Activated CD4-positive, alpha-beta T cell treated with anti-CD3 and anti-CD28 coated beads for 4 hours (primary cell): ENCODE measurements around the gene TBX15.

Experiments
- DNase-seq, 2 donors: peaks; one replicate each; pipeline ENCODE4 v3.0.0-alpha.2; 2020

Gene TBX15

GRCh38 chr1:118988186-118989005 is at the start of gene TBX15:
Gene TBX15, minus strand, starts transcription at chr1:118988343. Its CDS starts 548 bp downstream, at chr1:118987795.
- DNase-seq: no peak

GRCh38 chr1:119034359-119034758 is 46.2 kb upstream of the TBX15 start:
- no peak for DNase-seq

- DNase-seq: no peak
These were observed 44.8 kb upstream of the TBX15 start for GRCh38 chr1:119032986-119033385.

- DNase-seq: no peak
These were observed 39.6 kb upstream of the TBX15 start for GRCh38 chr1:119027759-119028158.

- no peak for DNase-seq
These were observed 38.8 kb upstream of the TBX15 start for GRCh38 chr1:119026956-119027355.

GRCh38 chr1:119015547-119015946 is 27.4 kb upstream of the TBX15 start:
- DNase-seq: no peak

GRCh38 chr1:119012383-119012782 is 24.2 kb upstream of the TBX15 start:
- no peak for DNase-seq

GRCh38 chr1:119011706-119012105 is 23.6 kb upstream of the TBX15 start:
- no peak for DNase-seq

GRCh38 chr1:119011116-119011515 is 23.0 kb upstream of the TBX15 start:
- DNase-seq: no peak

GRCh38 chr1:119010201-119010600 is 22.1 kb upstream of the TBX15 start:
- no peak for DNase-seq

- DNase-seq: no peak
These were observed 21.1 kb upstream of the TBX15 start for GRCh38 chr1:119009312-119009655.

- DNase-seq: no peak
These were observed 20.6 kb upstream of the TBX15 start for GRCh38 chr1:119008483-119009311.

- no peak for DNase-seq
These were observed 19.7 kb upstream of the TBX15 start for GRCh38 chr1:119007670-119008482.

- no peak for DNase-seq
These were observed 19.2 kb upstream of the TBX15 start for GRCh38 chr1:119007339-119007669.

- DNase-seq: no peak
These were observed 18.5 kb upstream of the TBX15 start for GRCh38 chr1:119006406-119007279.

- no peak for DNase-seq
These were observed 17.7 kb upstream of the TBX15 start for GRCh38 chr1:119005724-119006405.

GRCh38 chr1:119004781-119005180 is 16.6 kb upstream of the TBX15 start:
- DNase-seq: no peak

GRCh38 chr1:119004129-119004527 is 16.0 kb upstream of the TBX15 start:
- no peak for DNase-seq

- DNase-seq: no peak
These were observed 15.4 kb upstream of the TBX15 start for GRCh38 chr1:119003413-119004128.

GRCh38 chr1:119002028-119002686 is 14.0 kb upstream of the TBX15 start:
- DNase-seq: no peak
